NCI-H1417 treated with DMSO at 0.1 percent for 48 hours (cell line): ENCODE measurements around the gene SOX13.

ENCODE experiments used
- DNase-seq: peaks from one replicate; lab custom pipeline; 2025; lab: John Stamatoyannopoulos, UW

The SOX13 gene

GRCh38 chr1:204106825-204107224, 33.9 kb downstream of the SOX13 start:
- no peak for DNase-seq

- no peak for DNase-seq
Observed at GRCh38 chr1:204107892-204108291, 35.0 kb downstream of the SOX13 start.

GRCh38 chr1:204108312-204109141, 35.6 kb downstream of the SOX13 start:
- DNase-seq = peak; percentile 80

GRCh38 chr1:204110894-204111633, 38.1 kb downstream of the SOX13 start:
- DNase-seq = no peak

- no peak for DNase-seq
Observed at GRCh38 chr1:204112876-204113730, 40.2 kb downstream of the SOX13 start.

- DNase-seq = no peak
Observed at GRCh38 chr1:204113896-204114295, 41.0 kb downstream of the SOX13 start.

- DNase-seq = no peak
Observed at GRCh38 chr1:204114606-204115005, 41.7 kb downstream of the SOX13 start.

GRCh38 chr1:204115116-204115515, 42.2 kb downstream of the SOX13 start:
- DNase-seq = no peak

GRCh38 chr1:204116539-204116938, 43.6 kb downstream of the SOX13 start:
- no peak for DNase-seq

- no peak for DNase-seq
Observed at GRCh38 chr1:204121840-204122555, 49.1 kb downstream of the SOX13 start.

- DNase-seq = no peak
Observed at GRCh38 chr1:204123376-204123775, 50.5 kb downstream of the SOX13 start.

GRCh38 chr1:204124639-204125038, 51.7 kb downstream of the SOX13 start:
- DNase-seq = no peak

GRCh38 chr1:204125759-204126351, 52.9 kb downstream of the SOX13 start:
- no peak for DNase-seq

GRCh38 chr1:204126386-204126785, 53.5 kb downstream of the SOX13 start:
- no peak for DNase-seq

GRCh38 chr1:204126956-204127355, 54.0 kb downstream of the SOX13 start:
- no peak for DNase-seq

GRCh38 chr1:204127597-204128242, 54.8 kb downstream of the SOX13 start:
- peak; percentile 23 for DNase-seq

GRCh38 chr1:204128464-204128963, 55.6 kb downstream of the SOX13 start:
- no peak for DNase-seq

GRCh38 chr1:204128964-204129896, 56.3 kb downstream of the SOX13 start:
- peak; percentile 8 for DNase-seq

GRCh38 chr1:204130178-204130577, 57.3 kb downstream of the SOX13 start:
- peak; percentile 32 for DNase-seq
